Adrenal gland (tissue), 12 donors: ENCODE data around the gene REM1. TPM values are rescaled to one million over a fixed set of nuclear protein-coding genes. Genes with fewer than 3 reads are reported as not detected.

Source experiments
- DNase-seq, 7 donors: peaks; one replicate each; pipeline ENCODE4 v3.0.0-alpha.2; 2019 to 2020
- H3K27ac ChIP-seq, 5 donors: fragments of 200-600 bp; sonication (generic) in 4 of 5; 1 replicate in 3 of 5; 2 replicates in 2 of 5; pipeline versions ENCODE4 v1.5.1 to v1.8.0; 2016 to 2020; ENCODE audit warnings: mild to moderate bottlenecking in 1 of 5
- H3K27me3 ChIP-seq: fragments of 200-600 bp; 2 replicates; pipeline ENCODE4 v1.8.0; 2021
- H3K36me3 ChIP-seq, 2 donors: fragments of 200-600 bp; replicated peaks in 1 of 2; 1 replicate in 1 of 2; 2 replicates in 1 of 2; pipeline versions ENCODE4 v1.5.1 to v1.8.0; 2018 to 2022
- H3K4me1 ChIP-seq, 2 donors: fragments of 200-600 bp; replicated peaks in 1 of 2; 1 replicate in 1 of 2; 2 replicates in 1 of 2; pipeline versions ENCODE4 v1.5.1 to v1.8.0; 2018 to 2021
- H3K4me3 ChIP-seq, 4 donors: fragments of 200-600 bp; sonication (generic) in 3 of 4; one replicate each; pipeline ENCODE4 v1.5.1; 2016 to 2018
- H3K9me3 ChIP-seq, 3 donors: fragments of 200-600 bp; sonication (generic) in 1 of 3; replicated peaks in 1 of 3; 1 replicate in 2 of 3; 2 replicates in 1 of 3; pipeline versions ENCODE4 v1.5.1 to v1.8.0; 2016 to 2021
- POLR2A ChIP-seq, 2 donors: fragments of 450-650 bp; IDR thresholded peaks; one replicate each; pipeline ENCODE4 v1.6.1; 2017; ENCODE audit warnings: antibody characterized with exemption in 2 of 2, mild to moderate bottlenecking in 2 of 2, moderate library complexity in 1 of 2
- WGBS, 4 donors: extraction: QIAGEN DNeasy Blood & Tissue Kit in 2 of 4; methylation state at CpG; one replicate each; pipeline versions ENCODE4 v1.1.5 to v1.1.7; 2013 to 2017; 5-methylcytosine and 5-hydroxymethylcytosine counted together
- intact Hi-C, 2 donors: fragments of 100-400 bp; cut with DNase I; formaldehyde crosslinking; loops; one replicate each; pipeline versions ENCODE4 v1.14.1 to v1.15.0; 2022 to 2023
- polyA plus RNA-seq, 3 donors: library from polyadenylated mRNA; stranded (reverse); fragments of 200-250 nt in 2 of 3; fragments of 350-450 nt in 1 of 3; fragmentation: Illumina TruSeq in 1 of 3; extraction: RNeasy Lipid Tissue Mini Kit (QIAGEN cat#74804) in 1 of 3; gene quantifications; one replicate each; pipeline ENCODE4 v1.2.3, GENCODE V29; 2013 to 2014
- total RNA-seq, 9 donors: library from RNA; depleted of rRNA in 4 of 9; stranded (reverse); fragments of >200 nt in 4 of 9; fragments of 120-200 nt in 1 of 9; fragmentation: NEBNext Ultra II Directional in 1 of 9; extraction: Animal tissue kit (Norgen Biotek cat#: 25700) in 1 of 9; gene quantifications; one replicate each; pipeline versions ENCODE4 v1.1.0 to v1.2.4, GENCODE V29; 2013 to 2023
- TF ChIP-seq, protein P1 (sequence below), 6 experiments: fragments of 450-650 bp in 4 of 6; fragments of 200-600 bp in 2 of 6; sonication (generic) in 1 of 6; IDR thresholded peaks; 1 replicate in 5 of 6; 2 replicates in 1 of 6; pipeline versions ENCODE4 v1.5.1 to v1.8.0; 2016 to 2021; ENCODE audit warnings: antibody characterized with exemption in 6 of 6, mild to moderate bottlenecking in 2 of 6, moderate library complexity in 1 of 6
- donor health status: healthy with polysubstance abuse.
- donor health status: Bipolar disorder and iron deficiency.
- donor health status: DM: yes; HTN: yes; CAD: no.
- donor health status: DM: no; HTN: no; CAD: no.
- donor health status: DM: no; HTN: no; CAD: no.
- donor health status: DM: yes; HTN: yes; CAD: no.

The REM1 gene
- total and polyA plus RNA-seq, 12 donors, result 0.26 to 19.3 (median 2.5) TPM

GRCh38 chr20:31508517-31509244 is 33.6 kb downstream of the REM1 start:
- intact Hi-C loops, result no loop called here
- DNase-seq, result no peak
- Histone ChIP-seq H3K4me3 (no peak overlapping the region), H3K36me3 (no peaks in the 10 kb centered on the region), H3K27me3 (no peaks in the 10 kb centered on the region), H3K9me3 (no peaks in the 10 kb centered on the region), H3K27ac (no peak overlapping the region), H3K4me1 (no peaks in the 10 kb centered on the region)
- WGBS, 4 donors, result 79 to 82% (median 80%) methylated on average over 5 of the region's 5 CpGs
- TF ChIP-seq, protein P1, sequence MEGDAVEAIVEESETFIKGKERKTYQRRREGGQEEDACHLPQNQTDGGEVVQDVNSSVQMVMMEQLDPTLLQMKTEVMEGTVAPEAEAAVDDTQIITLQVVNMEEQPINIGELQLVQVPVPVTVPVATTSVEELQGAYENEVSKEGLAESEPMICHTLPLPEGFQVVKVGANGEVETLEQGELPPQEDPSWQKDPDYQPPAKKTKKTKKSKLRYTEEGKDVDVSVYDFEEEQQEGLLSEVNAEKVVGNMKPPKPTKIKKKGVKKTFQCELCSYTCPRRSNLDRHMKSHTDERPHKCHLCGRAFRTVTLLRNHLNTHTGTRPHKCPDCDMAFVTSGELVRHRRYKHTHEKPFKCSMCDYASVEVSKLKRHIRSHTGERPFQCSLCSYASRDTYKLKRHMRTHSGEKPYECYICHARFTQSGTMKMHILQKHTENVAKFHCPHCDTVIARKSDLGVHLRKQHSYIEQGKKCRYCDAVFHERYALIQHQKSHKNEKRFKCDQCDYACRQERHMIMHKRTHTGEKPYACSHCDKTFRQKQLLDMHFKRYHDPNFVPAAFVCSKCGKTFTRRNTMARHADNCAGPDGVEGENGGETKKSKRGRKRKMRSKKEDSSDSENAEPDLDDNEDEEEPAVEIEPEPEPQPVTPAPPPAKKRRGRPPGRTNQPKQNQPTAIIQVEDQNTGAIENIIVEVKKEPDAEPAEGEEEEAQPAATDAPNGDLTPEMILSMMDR (IDR thresholded peaks at IDR 0.05), result no peak
- no peak for TF ChIP-seq POLR2A (IDR thresholded peaks at IDR 0.05)

DNA sequence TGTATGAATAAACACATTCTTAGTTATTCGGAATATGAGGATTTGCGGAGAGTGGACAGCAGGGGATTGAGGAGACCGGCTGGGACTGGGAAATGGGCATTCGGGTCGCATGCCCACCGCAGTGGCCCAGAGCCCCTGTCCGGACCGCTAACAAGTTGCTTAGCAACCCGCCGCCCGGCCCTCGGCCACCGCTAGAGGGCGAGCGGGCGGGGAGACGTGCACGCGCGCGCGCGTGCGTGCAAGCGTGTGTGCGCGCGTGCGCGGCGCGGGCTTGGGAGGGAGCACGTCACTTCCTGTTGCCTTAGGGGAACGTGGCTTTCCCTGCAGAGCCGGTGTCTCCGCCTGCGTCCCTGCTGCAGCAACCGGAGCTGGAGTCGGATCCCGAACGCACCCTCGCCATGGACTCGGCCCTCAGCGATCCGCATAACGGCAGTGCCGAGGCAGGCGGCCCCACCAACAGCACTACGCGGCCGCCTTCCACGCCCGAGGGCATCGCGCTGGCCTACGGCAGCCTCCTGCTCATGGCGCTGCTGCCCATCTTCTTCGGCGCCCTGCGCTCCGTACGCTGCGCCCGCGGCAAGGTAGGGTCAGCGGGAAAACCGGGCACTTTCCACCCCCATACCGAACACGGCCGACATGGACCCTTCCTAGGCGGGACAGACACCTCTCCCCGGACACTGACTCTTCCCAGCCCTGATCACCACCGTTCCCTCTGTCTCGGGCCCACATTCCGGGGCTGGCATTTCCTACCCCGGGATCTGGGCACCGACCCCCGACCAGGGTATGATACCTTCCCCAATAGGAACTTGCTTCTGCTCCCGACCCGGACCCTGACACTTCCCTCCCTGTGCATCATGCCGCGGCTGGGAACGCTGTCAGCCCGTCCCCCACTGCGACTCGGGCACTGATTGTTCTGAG is 39.3 kb downstream of the REM1 start, which contains the start of gene HM13:
Gene HM13, plus strand, starts transcription at position 289 of the 918 bp plus-strand sequence. Its CDS starts 110 bp downstream, at position 399.
- Histone ChIP-seq H3K4me1 (peaks cover 17 to 35% of the 10 kb centered on the region in 2 donors), H3K36me3 (no peaks in the 10 kb centered on the region), H3K27me3 (no peaks in the 10 kb centered on the region), H3K9me3 (no peaks in the 10 kb centered on the region), H3K27ac (peak within 1 kb of the TSS in 4 of 5 donors; percentile 74 to 93 (median 81)), H3K4me3 (peak within 1 kb of the TSS; percentile 37 to 96 (median 88))
- intact Hi-C loops, result no loop called here
- WGBS, 4 donors, result 0 to 2% (median 1%) methylated on average over 14 to 86 of the region's 86 CpGs
- DNase-seq, result peak; percentile 90 to 95 (median 92)
- TF ChIP-seq, protein P1 (IDR thresholded peaks at IDR 0.05), result peak; percentile 49 to 99 (median 91)
- TF ChIP-seq POLR2A (IDR thresholded peaks at IDR 0.05), result peak; percentile 74 to 90

DNA sequence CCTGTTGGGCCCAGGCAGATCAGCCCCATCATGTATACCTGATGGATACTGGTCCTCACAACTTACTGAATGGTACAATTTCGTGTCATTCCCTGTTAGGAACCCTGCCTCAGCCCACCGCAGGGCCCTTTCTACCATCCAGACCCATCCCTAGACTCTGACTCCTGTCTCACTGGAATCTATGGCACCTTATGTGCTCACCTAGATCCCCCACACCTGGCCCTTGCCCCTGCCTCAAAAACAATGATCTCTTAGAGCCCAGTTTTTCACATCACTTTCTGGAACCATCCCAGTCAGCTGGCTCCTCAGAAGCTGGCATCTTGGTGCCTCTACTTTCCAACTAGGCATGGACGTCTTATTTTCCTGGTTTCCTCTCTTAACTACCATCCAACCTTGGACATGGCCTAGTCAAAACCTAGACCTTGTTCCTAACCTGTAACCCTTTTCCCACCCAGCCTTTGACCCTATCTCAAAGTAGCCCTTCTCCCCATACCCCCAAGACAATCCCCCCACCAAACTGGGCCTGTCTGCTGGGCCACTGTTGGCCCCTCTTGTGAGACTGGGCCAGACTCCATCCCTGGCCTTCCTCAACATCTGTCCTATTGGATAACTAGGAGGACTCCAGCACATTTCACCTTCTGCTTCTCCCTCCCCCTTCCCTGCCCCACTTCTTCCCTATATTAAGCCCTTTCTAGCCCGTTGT is 40.1 kb downstream of the REM1 start:
- DNase-seq, result no peak
- Histone ChIP-seq H3K4me3 (peak overlapping the region; percentile 37 to 96 (median 88)), H3K27ac (peak overlapping the region in 4 of 5 donors; percentile 74 to 93 (median 81)), H3K9me3 (no peaks in the 10 kb centered on the region), H3K27me3 (no peaks in the 10 kb centered on the region), H3K4me1 (peaks cover 17 to 41% of the 10 kb centered on the region in 2 donors), H3K36me3 (no peaks in the 10 kb centered on the region)
- intact Hi-C loops, result no loop called here
- TF ChIP-seq POLR2A (IDR thresholded peaks at IDR 0.05), result no peak
- TF ChIP-seq, protein P1 (IDR thresholded peaks at IDR 0.05), result no peak
- 7 to 22% (median 14%) methylated on average over 4 of the region's 4 CpGs for WGBS, 4 donors
